GM04503 (cell line): ENCODE data around the gene HYAL3.

Experiments used
- DNase-seq: peaks from one replicate; pipeline ENCODE4 v3.0.0-alpha.2; 2012; ENCODE audit warnings: low read depth

The HYAL3 gene

DNA sequence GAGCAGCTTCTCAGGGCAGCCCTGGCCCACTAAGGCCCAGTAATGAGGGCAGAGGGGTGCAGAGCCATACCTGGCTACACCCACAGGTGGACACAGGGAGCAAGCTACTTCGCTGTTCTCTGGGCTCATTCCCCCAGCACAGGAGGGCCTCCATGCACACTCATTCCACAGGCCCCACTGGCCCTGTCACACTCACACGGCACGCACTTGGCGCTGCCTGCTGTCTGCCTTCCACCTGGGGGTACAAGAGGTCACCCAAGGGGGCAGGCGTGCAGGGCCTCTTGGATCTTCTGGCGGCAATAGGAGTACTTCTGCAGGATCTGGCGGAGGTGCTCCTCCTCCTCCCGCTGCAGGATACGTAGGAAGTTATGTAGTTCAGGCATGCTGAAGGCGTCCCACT, 31.1 kb upstream of the HYAL3 start:
- no peak for DNase-seq

DNA sequence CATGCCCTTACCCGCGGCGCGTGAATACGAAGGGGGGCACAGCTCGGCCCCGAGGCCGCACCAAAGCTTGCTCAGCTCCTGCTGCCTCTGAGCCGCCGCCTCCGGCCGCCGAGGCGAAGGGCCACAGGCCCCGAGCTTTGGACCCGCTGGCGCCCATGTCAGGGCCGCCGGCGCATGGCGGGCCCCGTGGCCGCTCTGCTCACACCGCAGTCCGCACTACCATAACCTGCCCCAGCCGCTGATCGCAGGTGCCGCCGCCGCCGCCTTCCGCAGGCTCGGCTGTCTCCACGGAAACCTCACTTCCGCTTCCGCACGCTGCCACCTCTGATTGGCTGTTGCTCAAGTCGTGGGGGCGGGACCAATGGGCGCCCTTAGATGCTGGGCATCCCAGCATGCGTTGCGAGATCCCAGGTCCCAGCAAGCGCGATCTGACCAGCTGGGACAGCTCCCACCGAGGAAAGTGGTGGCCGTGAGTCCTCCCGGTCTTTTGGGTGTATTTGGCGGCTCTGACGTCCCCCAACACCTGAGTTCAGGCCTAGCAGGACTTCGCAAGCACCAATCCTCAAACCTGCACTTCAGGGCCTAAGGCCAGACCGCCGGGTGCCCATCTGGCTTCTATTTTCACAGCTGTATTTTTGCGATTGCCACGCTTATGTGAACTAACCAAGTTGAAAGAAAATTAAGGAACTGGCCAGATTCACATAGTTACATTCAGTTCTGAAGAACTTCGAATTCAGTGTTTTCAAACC, 28.9 kb upstream of the HYAL3 start, which contains the start of gene TUSC2:
TUSC2 (minus strand) TSS at position 281 of the 749 bp plus-strand sequence; CDS start at position 157, 124 bp downstream.
- peak; percentile 71 for DNase-seq

DNA sequence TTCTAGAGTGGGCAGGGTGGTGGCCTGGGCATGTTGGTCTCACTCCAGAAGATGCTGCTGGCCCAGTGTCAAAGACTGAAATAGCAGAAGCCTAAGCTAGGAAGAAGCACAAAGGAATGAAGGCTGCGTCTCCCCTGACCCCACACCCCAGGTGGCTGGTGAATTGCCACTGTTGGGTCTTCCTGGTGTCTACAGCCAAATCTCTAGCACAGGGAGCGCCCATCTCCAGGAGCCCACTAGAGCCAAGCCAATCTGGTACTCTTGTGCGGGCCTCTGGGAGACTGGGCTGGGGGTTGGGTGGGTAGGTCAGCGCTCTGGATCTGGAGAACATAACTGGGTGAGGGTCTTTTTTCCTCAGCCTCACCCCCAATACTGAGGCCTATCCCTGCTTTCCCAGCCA, 27.9 kb upstream of the HYAL3 start:
- no peak for DNase-seq

DNA sequence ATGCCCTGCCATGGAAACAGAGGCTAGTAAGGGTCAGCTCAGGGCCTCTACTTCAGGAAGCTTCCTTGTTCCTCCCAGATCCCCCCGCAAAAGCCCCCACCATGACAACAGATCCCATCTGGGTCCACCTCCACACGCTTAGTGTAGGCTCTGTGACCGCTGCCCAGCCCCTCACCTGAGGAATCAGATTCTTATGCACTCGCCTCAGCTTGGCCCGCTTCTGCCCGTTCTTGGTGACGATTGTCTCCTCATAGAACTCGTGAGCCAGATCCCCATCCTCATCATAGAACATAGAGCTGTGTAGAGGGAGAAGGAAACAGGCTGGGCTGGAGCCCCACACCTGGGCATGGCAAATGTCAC, 27.0 kb upstream of the HYAL3 start:
- no peak for DNase-seq

DNA sequence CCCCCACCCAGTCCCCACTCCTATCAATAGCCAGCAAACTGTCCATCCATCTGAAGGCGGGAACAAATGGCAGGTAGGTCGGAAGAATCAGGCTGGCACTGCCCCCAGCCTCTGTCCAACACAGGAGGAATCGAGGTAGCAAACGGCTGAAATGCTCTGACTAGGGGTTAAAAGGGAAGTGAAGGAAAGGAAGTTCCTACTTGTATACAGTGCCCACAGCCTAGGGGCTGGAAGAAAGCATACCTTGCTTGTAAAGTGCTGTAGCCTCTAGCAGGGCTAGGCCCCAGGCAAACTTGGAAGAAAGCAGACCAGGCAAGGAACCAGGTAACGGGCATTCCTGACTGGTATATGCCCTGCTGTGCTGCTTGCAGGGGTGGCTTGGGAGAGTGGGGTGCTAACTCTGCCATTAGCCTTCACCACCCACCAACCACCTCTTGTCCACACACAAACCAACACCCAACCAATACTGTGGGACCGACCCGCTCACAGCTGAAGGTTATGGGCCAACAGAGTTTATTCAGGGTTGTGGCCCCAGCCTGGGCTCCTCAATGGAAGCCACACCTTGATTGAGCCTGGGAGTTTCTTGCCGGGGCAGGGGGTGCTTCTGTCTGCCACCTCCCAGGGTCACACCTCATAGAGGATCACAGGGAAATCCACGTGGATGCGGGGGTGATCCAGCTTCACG, 26.4 kb upstream of the HYAL3 start:
- no peak for DNase-seq

DNA sequence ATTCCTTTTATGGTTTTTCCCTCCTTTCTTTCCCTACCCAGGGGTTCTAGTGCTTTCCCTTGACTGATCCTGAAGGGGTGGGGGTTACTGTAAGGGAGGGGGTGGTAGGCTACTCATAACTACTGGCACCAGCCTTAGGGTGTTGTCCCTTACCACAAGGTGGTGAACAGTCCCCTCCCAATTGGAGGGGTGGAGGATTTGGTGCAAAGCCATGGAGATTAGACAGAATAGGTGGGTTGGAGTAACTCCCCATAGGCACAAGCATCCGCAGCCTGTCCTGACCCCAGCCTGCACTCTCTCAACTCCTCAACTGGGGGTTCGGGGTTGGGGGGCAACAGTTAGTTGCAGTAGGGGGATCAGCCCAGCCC, 25.9 kb upstream of the HYAL3 start:
- DNase-seq, result no peak

DNA sequence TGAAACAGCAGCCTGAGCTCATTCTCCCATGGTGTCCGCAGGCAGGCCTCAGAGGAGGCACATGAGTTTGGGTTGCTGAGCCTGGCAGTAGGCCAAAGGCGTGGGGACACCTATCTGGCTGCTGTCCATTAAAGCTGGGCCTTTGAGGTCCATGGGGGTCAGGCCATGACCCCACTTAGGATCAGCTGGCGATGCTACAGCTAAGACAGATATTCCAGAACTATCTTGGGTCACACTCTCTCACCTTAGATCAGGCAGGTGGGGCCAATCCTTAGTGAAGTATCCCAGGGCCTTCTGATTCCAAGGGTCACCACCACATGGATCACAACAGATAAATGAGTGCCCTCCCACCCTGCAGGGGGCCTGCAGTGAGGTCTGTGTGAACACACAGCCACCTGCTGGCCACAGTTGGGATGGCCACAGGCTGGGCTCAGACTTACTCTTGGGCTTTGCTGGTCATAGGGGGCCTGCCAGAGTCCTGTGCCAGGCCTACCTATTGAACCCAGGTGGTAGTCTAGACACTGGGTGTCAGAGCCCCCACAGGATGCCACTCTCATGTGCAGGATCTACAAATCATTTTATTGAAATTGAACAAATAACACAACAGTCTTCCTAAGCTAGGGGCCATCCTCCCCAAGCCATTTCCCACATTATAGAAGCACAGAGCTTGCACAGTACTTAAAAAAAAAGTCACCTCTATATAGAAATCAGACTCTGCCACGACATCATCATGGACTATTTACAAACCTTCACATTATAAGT, 25.3 kb upstream of the HYAL3 start:
- no peak for DNase-seq

DNA sequence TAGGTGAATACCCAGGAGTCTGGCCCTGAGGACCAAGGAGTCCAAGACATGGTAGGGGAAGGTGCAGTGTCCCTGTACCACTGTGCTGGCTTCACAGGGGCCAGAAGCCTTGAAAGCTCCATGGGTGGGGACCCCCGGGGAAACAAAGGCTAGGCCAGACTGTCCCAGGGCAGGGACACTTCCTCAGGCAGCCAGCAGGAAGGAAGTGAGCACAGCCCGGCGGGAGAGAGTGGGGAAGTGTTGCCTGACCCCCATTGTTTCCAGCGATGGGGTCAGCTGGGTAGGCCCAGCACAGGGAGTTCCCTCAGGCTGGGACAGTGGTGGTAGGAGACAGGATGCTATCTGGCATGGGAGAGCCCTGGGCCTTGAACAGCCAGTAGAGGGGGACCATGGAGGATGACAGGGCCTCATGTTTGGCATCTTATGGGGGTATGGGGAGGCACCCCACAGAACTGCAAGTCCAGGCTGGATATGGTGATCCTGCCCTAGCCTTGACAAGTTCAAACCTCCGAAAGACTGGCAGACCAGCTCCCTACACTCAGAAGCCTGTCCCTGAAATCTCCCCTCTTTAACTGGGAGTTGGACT, 24.5 kb upstream of the HYAL3 start:
- no peak for DNase-seq

DNA sequence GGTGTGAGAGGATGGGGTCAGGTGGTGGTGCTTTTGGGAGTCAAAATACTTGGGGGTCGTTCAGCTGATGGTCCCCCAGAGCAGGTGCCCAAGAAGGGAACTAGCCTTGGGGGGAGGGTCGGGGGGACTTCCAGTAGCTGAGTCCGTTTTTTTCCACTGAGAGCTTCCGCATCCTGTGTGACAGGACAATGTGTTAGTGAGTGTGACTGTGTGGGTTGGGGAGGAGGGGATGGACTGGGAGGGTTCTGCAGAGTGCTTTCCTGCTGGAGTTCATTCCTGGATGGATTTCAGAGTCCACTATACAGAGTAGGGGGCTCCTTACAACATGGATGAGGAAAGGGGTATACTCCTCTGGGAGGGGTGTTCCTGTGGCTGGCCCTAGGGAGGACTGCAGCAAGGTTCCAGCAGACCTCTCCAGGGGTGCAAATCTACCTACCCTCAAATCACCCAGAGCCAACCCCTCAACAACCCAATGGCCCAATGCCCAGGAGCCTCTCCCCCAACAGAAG, 23.9 kb upstream of the HYAL3 start:
- DNase-seq, result no peak

DNA sequence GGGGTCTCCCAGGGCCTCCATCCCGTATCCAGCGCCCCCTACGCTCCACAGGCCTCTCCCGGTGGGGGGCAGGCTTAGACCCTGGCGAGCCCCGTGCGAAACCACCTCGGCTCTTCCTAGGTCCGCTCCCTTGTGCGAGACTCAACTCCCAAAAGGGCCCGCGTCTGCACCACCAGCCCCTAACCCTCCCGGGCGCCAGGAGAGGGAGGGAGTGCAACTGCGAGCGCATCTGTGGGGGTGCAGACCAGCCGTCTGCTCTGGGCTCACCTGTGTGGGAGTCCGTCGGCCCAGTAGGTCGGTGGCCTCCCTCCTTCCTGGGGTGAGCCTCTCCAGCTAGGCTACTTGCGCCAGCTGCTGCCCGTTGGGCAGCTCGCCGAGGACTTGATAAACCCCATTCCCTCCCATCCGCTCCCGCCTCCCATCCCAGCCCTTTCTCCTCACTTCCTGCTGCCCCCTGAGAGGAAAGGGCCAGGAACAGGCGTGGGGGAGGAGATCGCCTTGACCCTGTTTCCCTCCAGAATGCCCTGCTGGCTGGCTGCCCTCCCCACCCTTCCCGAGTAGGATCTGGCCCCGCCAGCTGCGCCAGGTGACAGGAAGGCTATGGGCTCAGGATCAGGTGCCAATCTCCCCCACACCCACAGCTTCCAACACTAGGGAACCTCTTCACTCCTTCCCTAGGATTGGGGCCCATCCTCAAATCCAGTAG, 23.3 kb upstream of the HYAL3 start, which contains the start of gene HYAL2:
HYAL2 (minus strand) TSS at position 360 of the 706 bp plus-strand sequence. CDS start 2,256 bp downstream, outside the sequence.
- no peak for DNase-seq

DNA sequence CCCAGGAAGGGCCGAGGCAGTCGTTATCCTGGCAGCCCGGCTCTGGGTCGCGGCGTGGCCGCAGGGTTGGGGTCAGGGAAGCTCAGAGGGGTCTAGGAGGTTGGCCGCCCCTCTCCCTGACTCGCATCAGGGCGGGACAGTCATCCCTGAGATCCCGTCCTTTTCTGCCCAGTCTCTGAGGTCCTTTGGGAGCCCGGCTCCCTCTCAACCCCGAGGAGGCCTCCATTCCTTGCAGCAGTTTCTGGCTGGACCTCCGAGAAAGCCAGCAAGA, 22.8 kb upstream of the HYAL3 start:
- no peak for DNase-seq

DNA sequence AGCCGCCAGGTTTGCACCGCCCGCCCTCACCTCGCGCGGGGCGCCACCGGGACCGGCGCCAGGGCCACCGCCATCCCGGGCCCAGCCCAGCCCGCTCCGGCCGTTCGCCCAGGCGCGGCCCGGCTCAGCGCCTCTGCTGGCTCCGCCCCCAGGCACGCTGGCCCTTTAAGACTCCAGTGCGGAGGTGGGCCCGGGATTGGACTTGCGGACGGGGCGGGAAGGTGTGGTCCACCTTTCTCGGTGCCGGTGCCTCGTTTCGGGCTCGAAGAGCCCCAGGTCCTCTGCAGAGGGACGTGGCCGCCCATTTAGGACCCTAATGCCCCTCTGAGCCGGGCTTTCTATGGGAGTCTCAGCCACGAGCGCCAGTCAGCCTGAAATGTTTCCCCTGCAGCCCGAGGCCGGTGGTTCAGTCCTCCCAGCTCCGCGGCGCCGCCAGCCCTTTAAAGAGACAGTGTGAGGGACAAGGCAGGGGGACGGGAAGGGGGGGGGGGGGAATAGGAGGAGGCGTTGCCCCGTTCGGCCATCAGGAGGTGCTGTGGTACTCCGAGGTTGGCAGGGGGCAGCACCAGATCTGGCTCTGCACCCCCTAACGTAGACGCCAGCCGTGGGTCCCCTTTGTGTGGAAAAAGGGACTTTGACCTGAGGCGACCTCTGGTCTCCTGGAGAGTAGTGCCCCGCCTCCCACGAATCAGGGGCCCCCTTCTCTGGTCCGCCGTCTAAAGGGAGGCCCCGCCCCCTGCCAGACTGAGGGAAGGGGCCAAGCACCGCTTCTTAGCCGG, 22.3 kb upstream of the HYAL3 start:
- DNase-seq, result no peak

DNA sequence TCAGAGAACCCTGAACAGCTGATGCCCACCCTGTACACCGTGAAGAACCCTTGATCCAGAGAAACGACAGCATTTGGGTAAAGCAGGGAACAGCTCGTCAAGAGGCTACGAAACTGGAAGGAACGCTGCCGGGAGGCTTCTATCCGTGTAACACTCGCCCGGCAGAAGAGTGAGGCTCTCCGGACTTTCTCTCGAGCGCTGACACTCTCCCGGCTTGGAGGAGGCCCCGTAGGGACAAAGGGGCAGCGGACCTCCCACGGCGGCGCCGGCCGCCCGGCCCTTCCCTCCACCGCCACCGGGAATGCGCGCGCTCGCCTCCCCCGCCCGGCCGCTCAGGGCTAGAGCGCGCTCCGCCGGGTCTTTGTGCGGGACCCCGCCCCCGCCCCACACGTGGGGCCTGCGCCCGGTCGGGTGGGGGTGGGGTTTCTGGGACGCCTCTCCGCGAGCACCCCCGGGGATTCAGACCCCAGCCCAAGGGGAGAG, 21.7 kb upstream of the HYAL3 start:
- DNase-seq, result no peak

DNA sequence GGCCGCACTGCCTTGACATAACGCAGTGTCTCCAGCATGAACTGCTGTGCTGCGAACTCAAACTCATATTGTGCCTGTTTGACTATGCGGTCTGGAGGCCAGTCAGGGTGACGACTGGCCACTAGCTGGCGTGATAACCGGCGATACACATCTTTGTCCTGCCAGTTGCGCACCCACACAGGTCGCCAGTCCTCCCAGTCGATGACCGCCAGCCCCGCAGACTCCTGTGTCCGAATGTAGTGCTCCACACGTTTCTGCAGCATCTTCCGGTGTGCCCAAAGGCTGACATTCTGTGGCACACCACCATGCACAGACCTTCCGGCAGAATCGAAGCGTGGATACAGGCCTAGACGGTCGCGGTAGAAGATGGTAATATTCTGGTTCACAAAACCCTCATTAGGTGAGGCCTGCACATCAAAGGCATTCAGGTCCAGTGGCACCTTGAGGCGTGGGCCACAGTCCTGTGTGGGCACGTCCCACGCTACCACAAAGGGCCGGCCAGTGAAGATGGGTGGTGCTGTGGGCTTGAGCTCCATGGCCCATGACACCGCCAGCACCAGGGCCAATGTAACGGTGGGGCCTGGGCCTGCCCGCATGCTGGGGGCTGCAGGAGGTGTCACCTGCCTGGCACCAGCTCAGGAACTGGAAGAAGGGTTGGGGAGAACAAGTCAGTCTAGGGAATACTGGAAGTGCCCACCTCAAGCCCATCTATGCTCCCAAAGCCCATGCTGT, 20.9 kb upstream of the HYAL3 start:
- DNase-seq, result no peak

DNA sequence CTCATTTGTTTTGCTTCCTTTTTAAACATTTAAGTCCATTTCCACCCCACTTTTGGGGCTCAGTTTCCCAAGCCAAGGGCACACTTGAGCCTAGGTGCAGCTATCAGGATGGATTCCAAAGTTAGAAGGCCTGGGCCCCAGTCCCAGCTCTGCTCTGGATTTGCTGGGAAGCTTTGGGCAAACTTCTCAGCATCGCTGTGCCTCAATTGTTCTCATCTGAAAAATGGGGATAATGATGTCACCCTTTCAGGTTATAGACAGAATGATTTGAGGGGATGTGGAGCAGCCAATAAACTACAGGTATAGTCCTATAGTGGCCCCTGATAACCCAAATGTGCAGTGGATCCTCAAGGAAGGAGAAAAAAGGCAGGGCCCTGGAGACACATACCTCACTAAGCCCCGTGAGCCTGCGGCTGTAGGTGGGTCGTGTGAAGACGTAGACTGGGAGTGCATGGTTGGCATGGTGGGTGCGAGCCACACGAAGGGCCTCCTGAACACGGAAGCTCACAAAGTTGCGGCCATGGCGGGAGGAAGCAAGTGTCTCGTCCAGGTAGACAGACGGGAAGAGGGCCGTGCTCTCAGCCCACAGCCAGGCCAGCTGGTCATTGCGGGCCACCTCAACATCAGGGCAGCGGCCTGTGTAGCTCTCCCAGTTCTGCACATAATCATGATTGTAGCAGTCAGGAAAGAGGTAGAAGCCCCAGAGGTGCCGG, 20.1 kb upstream of the HYAL3 start:
- DNase-seq, result no peak

DNA sequence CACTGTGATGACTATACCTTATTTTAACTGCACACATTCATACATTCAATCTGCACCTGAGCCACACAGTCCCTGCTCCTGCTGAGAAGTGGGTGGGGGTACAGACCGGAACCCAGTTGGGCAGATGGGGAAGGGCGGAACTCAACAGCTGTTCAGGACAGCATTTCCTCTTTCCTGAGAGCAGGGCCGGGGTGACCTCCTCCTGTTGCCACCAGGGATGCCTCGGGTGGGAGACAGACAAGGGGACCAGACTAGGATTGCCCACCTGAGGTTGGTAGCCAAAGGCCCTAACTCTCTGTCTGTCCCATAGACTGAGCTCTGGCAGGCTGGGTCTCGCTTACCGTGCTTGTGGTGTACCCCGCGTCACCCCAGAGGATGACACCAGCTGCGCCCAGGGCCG, 19.4 kb upstream of the HYAL3 start:
- no peak for DNase-seq

DNA sequence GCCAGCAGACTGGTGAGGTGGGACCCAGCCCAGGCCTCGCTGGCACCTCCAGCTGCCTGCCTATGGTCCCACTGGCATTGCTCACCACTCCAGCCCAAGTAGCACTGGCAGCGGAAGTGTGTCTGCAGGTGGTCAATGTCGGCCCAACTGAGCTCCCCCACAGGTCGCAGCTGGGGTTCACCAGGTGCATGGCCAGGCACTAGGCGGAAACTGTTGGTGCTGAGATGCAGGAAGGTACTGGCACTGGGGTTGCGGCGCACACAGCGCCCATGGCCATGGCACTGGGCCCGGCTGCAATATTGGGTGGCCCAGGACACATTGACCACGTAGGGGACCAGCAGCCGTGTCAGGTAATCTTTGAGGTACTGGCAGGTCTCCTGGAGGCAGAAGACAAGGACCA, 19.0 kb upstream of the HYAL3 start:
- no peak for DNase-seq

DNA sequence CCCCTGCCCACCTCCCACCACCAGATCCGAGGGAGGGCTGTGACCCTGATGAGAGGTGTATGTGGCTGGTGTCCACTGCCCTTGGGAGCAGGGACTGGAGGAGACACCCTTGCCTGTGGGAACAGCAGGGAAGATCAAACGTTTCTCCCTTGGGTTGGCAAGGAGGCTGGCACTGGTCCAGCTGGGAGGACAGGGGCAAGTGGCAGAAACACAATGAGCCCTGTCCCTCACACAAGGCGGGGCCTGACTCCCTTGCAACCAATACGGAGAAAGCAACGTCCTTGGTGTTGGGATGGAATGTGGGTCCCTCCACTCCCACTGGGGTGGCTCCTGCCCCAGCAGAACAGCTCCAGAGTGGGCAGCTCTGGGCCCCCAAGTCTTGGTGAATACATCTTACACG, 18.1 kb upstream of the HYAL3 start:
- no peak for DNase-seq

DNA sequence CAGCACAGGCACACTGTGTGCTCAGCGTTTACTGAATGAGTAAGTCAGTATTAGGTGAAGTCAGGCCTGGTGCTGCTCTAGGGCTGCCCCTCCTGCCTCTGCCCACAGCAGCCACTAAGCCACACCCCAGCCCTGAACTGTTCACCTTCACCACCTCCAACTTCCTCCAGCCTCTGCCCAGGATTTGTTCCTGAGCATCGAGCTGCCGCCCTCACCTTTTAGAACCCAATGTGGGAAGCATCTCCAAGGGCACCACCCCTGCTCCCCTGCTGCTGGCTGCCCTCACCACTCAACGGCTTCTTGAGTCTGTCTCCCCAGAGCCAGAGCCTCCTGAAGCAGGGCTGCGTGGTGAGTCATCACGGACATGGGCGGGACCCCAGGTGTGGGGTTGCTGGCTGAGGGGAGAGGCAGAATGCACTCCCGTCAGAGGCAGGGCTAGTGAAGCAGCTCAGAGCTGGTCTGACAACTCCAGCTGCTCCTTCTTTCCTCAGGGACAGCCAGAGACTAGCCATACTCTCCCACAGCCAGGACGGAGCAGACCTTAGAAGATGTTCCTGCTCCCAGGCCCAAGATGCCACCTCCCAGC, 17.5 kb upstream of the HYAL3 start:
- no peak for DNase-seq
